ENCODE results near the gene NUPR1.
"Not testable (repeated sequence)": the region's sequence is repeated elsewhere in the genome, so short reads cannot be mapped to it uniquely, and the experiment has no call there.

Gene NUPR1

GRCh38 chr16:28554634-28555423 lies 16.1 kb upstream of the NUPR1 start:
- FAIRE-seq, result no peak

DNA sequence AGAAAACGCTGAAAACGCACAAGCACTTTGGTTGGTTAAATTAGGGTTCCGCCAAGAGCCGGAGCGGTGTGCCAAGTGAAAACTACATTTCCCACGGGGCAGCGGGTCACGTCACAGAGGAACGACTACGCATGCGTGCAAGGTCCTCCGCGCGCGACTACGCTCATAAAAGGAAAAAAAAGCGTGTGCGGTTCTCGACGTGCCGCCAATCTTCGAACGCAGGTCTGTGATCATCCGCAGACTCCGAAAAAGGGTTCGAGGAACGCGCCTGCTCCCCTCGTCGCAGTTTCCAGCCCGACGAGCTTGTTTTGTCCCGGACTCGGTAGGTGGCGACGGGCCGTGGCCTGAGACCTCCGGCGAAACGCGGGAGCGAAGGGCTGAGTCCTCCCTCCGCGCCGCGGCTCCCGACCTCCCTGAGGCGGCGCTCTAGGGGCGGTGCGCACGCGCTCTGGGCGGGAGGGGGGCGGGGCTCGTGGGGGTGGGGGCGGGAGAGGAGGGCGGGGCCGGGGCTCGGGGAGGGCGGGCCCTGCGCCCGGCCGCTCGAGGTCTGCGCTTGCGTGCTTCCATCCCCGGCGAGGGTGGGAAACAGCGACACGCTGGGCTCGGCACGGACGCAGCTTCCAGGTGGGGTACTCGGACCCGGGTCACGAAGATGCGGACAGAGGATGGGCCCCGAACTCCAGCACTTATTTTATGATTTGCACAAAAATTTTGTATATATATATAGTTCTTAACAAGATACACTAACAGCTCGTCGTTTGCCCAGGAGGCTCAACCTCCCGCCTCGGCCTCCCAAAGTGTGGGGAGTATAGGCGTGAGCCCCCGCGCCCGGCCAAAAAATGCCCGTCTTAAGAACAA lies 15.2 kb upstream of the NUPR1 start, which contains the start of gene SGF29:
Gene SGF29, plus strand, starts transcription at position 145 of the 858 bp plus-strand sequence. CDS start 27,150 bp downstream, outside the sequence.
- FAIRE-seq, result peak; percentile 23

DNA sequence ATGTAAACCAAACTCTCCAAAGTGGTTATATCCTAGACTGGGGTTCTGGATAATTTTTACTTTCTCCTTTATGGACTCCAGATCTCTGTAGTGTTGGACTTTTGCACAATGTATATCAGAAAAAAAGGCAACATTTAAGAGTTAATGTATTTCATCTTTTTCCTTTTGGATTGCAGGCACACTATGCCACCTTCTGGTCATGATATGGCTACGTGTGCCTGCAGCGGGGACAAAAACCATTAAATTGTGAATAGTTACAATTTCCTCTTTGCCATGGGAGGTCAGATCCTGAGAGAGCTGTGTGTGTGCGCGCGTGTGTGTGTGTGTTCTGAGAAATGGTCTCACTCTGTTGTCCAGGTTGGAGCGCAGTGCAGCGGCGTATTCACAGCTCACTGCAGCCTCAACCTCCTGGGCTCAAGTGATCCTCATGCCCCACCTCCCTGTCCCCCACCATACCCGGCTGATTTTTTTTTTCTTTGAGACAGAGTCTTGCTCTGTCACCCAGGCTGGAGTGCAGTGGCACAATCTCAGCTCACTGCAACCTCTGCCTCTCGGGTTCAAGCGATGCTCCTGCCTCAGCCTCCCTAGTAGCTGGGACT lies 10.6 kb upstream of the NUPR1 start:
- FAIRE-seq, result peak; percentile 46

DNA sequence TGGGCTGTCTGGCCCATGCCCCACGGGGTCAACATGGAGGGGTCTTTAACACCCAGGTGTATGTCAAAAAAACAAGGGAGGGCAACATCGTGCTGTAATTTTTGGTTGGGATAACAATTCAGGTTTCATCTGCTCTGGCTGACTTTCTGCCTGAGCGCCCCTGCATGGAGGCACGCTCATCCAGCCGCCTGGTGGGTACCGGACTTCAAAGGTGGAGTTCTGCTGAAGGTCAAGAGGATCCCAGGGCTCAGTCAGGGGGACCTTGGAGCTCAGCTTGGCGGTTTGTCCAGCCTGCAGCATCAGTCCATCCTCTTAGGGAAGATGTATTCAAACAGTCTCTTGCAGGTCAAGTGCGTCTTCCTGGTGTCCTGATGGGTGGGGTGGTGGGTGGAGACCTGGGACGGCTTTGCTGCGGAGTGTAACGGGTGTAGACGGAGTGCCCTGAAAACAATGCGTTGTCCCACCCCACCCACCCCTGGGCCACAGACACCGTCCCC lies 9.6 kb upstream of the NUPR1 start:
- no peak for FAIRE-seq

DNA sequence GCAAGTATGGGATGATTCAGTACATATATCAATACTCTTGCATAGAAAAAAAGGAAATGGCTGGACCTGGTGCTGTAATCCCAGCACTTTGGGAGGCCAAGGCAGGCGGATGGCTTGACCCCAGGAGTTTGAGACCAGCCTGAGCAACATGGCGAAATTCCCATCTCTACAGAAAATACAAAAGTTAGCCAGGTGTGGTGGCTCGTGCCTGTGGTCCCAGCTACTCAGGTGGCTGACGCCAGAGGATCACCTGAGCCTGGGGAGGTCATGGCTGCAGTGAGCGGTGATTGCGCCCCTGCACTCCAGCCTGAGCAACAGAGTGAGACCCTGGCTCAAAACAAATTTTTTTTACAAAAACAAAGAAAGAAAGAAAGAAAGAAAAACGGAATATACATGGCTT lies 7.9 kb upstream of the NUPR1 start:
- FAIRE-seq, result no peak

DNA sequence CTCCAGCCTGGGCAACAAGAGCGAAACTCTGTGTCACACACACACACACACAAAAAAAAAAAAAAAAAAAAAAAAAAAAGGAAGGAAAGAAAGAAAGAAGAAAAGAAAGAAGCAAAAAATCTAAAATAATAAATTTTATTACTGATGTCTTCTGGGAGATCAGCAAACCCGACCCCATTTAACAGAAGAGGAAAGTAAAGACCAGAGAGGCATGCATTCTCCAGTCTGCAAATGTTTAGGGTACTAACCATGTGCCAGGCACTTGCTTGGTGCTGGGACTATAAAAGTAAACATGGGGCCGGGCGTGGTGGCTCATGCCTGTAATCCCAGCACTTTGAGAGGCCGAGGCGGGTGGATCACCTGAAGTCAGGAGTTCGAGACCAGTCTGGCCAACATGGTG lies 7.2 kb upstream of the NUPR1 start:
- FAIRE-seq, result not testable (repeated sequence)

DNA sequence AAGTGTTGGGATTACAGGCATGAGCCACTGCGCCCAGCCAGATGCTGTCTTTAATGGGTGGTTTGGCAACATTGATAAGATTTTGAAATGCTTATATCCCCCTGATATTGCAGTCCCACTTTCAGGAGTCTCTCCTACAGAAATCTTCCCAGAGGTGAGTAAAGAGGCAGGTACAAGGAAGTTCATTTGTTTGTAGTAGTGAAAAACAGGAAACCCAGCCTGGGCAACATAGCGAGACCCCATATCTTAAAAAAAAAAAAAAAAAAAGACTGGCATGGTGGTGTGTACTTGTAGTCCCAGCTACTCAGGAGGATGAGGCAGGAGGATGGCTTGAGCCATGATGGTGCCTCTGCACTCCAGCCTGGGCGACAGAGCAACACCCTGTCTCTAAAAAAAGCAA lies 6.2 kb upstream of the NUPR1 start:
- FAIRE-seq, result no peak

DNA sequence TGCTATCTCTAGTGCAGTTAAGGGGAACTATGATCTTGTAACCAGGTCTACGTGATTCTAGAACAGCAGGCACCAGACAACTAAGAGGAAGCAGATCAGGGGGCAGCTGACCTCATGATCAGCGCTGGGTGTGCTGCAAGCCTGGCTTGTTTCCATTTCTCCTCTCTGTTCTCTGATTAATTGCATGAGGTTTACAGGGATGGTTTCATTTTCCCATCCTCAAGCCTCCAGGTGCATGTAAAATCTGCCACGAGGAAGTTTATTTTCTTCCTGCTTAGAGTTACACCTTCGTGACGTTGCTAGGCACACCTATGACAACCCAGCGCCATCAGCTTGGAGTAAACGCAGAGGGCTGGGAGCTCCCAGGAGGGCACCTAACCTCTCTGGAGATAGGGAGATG lies 4.3 kb upstream of the NUPR1 start:
- no peak for FAIRE-seq

DNA sequence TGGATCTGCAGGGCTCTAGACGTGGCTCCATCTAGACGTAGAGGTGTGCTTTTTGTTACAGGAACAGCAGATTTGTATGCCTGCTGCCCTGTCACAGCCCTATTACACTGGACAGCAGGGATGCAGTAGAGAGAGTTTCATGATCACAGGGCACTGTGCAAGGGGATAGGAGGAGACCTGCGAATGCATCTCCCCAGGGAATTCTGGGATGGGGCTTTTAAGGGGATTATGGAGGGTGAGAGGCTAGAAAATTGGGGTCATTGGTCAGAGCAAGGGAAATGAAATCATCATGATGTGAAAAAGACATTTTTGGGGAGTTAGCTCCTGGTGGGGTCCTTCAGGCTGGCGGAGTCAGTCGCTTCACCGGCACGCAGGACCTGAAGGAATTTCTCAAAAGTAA lies 3.9 kb upstream of the NUPR1 start:
- FAIRE-seq, result no peak

GRCh38 chr16:28540346-28540745 lies 1.6 kb upstream of the NUPR1 start:
- no peak for FAIRE-seq

- FAIRE-seq, result no peak
Observed at GRCh38 chr16:28537964-28538732, 626 bp downstream of the NUPR1 start.

GRCh38 chr16:28537076-28537475 lies 1.7 kb downstream of the NUPR1 start:
- no peak for FAIRE-seq

DNA sequence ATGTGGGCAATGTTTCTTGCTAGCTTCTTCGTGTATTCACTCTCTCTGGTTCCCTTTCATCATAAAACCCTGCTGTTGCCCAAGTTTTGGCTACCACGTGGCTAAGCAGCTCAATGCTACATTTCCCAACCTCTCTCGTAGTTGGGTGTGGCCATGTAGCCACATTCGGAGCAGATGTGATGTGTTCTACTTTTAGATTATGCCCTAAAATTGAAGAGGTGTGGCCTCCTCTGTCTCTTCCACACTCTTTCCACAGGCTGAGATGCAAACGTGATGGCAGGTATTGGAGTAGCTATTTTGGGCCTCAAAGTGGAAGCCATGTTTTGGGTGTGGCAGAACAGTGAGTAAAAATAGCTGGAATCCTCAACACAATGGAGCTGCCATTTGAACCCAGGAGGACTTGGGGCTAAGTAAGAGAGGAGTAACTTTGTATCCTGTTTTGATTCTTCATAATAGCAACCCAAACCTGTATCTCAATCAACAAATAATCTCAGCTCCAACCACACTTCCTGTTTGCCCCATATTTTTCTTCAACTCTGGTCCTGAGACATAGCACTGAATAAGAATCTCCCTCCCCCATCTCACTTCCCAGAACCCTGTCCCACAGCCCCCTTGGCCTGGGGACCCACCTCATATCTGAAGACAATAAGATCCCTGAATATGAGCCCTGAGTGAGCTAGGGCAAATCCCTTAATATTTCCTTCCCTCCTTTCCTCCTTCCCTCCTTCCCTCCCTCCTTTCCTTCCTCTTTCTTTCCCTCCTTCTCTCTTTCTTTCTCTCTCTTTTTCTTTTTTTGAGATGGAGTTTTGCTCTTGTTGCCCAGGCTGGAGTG lies 4.0 kb downstream of the NUPR1 start:
- FAIRE-seq, result no peak

GRCh38 chr16:28532940-28533647 lies 5.7 kb downstream of the NUPR1 start:
- FAIRE-seq, result no peak

DNA sequence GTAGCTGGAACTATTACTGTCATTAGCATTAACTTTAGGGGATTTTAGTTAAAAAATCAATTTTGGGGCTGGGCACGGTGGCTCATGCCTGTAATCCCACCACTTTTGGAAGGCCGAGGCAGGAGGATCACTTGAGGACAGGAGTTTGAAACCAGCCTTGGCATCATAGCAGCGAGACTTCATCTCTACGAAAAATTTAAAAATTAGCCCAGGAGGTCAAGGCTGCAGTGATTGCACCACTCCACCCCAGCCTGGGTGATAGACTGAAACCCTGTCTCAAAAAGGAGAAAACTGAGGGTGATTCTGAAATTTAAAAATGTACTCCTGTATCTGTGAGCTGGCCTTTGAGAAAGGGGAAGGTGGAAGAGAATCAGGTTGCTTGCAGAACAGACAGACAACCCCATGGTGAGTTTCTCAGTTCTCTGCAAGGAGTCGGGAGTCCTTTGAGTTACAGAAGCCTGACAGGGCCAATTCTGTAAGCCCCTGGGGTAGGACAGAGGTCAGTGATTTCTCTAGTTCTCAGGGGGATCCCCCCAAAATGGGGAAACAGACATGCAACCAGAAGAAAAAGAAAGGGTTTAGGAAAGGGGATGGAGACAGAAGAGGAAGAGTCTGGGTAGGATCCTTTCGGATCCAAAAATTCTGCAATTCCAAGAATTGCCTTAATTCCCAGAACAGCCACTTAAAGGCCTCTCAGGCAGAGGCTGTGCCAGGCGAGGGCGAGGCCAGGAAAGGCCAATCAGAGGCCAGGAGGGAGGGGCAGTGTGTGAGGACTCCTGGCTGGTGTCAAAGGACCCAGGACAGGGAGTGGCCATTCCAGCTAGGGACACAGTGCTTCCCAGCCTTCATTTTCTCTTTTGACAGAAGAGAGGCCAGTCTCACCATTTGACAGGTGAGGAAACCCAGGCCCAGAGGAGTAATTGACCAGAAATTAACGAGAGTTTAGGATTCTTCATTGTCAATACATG lies 6.7 kb downstream of the NUPR1 start:
- FAIRE-seq, result no peak

- no peak for FAIRE-seq
Observed at GRCh38 chr16:28529124-28529523, 9.7 kb downstream of the NUPR1 start.

GRCh38 chr16:28528463-28528867 lies 10.3 kb downstream of the NUPR1 start:
- no peak for FAIRE-seq

GRCh38 chr16:28527985-28528384 lies 10.8 kb downstream of the NUPR1 start:
- FAIRE-seq, result no peak

DNA sequence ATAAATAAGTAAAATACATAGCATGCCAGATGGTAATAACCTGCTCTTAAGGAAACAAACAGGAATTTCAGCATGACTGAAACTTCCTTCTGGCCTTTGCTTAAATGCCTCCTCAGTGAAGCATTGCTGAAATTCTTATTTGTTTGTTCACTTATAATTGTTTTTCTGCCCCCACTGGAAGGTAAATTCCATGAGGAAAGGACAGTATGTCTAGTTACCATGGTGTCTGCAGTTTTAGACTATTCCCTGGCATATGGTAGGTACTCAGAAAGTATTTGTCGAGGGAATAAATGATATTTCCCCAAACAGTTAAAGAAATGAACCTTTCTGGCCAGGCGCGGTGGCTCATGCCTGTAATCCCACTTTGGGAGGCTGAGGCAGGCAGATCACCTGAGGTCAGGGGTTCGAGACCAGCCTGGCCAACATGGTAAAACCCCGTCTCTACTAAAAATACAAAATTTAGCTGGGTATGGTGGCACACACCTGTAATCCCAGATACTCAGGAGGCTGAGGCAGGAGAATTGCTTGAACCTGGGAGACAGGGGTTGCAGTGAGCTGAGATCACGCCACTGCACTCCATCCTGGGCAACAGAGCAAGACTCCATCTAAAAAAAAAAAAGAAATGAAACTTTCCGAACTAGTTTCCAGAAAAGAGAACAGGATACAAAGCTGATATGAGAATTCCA lies 11.5 kb downstream of the NUPR1 start:
- FAIRE-seq, result not testable (repeated sequence)

Measured in endometrium (tissue), 2 donors.